Measurements from ENCODE around the gene C1orf167.

C1orf167 gene

GRCh38 chr1:11736746-11737639 is 25.0 kb upstream of the C1orf167 start:
- in situ Hi-C loops (cut with MboI; ENCODE audit: low sequenced_read_pairs): no loop called here

DNA sequence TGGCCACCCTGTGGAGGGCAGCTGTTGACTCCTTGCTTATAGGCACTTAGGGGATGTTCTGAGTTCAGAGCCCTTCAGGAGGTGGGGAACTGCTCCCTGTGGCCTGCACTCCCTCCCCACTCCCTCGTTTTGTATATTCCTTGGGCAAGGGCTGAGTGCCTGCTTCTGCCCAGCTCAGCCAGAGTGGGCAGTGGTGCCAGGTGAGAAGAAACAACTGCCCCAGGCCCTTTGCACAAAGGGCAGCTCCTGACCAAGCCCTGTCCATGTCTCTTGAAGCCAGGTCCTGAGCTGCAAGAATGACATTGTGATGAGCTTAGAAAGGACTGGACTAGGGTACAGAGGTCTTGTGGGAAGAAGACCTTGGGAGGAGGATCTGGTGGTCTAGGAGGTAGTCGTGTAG is 23.9 kb upstream of the C1orf167 start:
- in situ Hi-C loops (cut with MboI; ENCODE audit: low sequenced_read_pairs): no loop called here

DNA sequence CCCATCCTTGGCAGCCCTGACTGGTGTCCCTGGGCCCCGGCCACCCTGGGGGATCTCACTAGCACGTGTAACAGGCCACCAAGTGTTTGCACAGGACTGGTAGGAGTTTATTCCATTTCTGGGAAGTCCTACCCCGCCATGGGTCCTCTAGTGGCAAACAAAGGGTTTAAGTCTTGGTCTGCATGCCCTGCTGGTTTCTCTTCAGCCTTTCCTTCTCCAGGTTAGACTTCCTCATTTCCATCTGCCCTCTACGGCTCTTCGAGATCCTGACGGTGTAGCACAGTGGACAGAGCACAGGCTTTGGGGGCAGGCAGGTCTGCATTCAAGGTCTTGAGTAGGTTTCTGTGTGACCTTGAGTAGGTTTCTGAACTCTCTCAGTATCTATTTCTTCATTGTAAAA is 23.2 kb upstream of the C1orf167 start:
- in situ Hi-C loops (cut with MboI; ENCODE audit: low sequenced_read_pairs): no loop called here

DNA sequence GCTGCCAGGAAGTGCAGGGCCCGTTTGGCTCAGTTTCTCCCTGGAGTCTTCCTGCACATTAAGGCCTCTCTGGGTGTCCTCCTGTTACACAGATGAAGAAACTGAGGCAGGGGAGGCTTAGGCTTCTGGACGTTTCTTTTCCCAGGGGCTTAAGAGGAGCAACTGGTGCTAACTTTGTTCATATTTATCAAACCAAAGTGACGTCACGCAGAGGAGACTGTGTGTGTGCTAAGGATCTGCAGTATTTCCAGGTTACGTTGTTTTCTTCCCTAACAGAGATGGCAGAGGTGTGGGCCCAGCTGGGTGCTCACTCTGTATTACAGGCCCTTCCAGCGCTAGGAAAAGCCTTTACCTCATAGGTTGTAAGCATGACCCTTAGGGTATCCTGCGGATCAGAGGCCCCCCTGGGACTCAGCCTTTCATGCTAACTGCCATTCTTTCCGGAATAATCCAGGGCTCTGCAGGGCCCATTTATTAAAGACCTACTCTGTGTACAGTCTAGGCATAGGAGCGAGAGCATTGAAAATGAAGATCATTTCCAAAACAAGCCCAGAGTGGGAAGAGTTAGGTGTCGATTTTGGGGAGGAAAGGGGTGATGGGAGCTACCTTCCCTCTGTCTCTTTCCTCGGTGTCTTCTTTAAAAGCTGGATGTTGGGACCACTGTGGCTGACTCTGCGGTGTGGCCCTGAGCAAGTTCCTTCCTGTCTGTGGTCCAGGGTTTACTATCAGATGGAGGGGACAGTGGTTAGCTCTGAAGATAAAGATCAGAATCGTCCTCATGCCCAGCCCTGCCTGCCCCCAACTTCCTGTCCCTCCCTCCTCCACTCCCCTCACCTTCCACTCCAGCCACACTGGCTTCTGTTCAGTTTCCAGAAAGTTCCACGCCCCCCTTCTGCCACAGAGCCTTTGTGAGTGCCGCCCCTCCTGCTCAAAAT is 21.5 kb upstream of the C1orf167 start:
- in situ Hi-C loops (cut with MboI; ENCODE audit: low sequenced_read_pairs): no loop called here

DNA sequence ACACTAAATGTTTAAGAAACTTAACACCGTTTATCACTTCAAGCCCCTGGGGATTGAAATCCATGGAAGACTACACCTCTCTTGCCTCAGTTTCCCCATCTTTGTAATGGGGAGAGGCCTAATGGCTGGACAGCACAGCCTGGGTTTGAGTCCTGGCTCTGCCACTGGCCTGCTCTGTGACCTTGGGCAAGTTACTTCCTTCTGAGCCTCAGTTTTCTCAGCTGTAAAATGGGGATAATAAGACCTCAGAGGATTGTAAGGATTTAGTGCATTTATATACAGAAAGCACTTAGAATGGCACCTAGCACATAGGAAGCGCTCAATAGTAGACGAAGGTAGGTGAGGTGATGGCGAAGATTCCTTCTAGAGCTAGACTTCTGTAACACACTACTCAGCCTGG is 20.5 kb upstream of the C1orf167 start:
- in situ Hi-C loops (cut with MboI; ENCODE audit: low sequenced_read_pairs): no loop called here

DNA sequence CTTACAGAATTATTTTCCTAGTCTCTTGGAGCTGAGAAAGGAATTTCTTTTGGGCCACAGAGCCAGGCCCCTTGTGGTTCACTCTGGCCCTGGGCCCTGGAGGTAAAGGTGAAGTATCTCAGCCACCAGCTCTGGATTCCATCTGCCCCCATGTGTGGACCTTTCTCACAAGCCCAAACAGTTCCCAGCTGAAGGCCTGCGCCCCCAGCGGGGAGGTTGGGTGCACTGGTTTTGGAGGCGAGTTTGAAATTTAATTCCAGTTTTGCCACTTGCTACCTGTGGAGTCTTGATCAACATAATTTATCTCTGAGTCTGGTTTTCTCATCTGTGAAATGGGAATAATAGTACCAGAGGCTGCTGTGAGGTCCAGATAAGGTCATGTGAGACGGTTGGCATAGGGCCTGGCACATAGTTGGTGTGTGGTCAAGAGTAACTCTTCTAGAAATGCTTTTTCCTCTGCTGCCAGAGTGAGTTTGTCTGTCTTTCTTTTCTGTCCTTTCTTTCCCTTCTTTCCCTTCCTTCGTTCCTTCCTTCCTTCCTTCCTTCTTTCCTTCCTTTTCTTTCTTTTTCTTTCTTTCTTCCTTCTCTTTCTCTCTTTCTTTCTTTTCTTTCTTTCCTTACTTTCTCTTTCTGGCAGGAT is 20.0 kb upstream of the C1orf167 start:
- in situ Hi-C loops (cut with MboI; ENCODE audit: low sequenced_read_pairs): no loop called here

DNA sequence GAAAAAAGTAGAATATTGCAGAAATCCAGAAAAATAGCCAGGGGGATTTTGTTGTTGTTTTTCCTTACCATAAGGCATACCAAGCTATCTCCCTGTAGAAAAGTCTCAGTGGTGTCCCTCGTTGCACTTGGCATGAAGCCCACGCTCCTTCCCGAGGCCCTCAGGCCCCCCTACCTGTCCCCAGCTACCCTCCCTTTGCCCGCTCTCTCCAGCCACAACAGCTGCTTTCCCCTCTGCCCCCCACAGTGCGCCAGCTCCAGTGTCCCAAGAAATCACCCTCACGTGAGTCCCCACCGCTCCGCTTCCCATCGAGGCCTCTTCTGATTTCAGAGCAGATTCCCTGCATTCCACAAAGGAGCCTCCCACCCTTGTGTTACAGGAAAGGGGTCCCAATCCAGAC is 17.7 kb upstream of the C1orf167 start:
- in situ Hi-C loops (cut with MboI; ENCODE audit: low sequenced_read_pairs): no loop called here

GRCh38 chr1:11746092-11746491 is 15.9 kb upstream of the C1orf167 start:
- in situ Hi-C loops (cut with MboI; ENCODE audit: low sequenced_read_pairs): no loop called here

GRCh38 chr1:11746795-11747487 is 15.1 kb upstream of the C1orf167 start:
- in situ Hi-C loops (cut with MboI; ENCODE audit: low sequenced_read_pairs): no loop called here

GRCh38 chr1:11748294-11749202 is 13.4 kb upstream of the C1orf167 start:
- in situ Hi-C loops (cut with MboI; ENCODE audit: low sequenced_read_pairs): no loop called here

- in situ Hi-C loops (cut with MboI; ENCODE audit: low sequenced_read_pairs): no loop called here
Observed at GRCh38 chr1:11749203-11749689, 12.7 kb upstream of the C1orf167 start.

- in situ Hi-C loops (cut with MboI; ENCODE audit: low sequenced_read_pairs): no loop called here
Observed at GRCh38 chr1:11749996-11750395, 12.0 kb upstream of the C1orf167 start.

DNA sequence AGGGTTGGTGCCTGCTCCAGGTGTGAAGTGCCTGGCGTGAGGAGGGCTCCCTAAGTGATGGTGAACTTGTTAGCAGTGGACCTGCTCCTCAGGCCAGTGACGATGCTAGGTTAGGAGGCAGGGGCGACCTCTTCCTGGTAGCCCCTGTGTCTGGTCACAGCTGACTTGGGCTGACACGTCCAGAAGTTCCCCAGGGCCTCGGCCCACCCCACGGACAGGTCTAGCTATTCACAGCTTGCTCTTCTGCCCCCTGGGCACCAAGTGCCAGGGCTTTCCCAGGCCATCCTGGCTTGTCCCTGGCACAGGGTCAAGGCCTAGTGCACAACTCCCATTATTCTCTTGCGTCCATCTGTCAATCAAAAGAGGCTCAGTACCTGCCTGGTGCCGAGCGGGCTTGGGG is 10.9 kb upstream of the C1orf167 start:
- in situ Hi-C loops (cut with MboI; ENCODE audit: low sequenced_read_pairs): no loop called here

DNA sequence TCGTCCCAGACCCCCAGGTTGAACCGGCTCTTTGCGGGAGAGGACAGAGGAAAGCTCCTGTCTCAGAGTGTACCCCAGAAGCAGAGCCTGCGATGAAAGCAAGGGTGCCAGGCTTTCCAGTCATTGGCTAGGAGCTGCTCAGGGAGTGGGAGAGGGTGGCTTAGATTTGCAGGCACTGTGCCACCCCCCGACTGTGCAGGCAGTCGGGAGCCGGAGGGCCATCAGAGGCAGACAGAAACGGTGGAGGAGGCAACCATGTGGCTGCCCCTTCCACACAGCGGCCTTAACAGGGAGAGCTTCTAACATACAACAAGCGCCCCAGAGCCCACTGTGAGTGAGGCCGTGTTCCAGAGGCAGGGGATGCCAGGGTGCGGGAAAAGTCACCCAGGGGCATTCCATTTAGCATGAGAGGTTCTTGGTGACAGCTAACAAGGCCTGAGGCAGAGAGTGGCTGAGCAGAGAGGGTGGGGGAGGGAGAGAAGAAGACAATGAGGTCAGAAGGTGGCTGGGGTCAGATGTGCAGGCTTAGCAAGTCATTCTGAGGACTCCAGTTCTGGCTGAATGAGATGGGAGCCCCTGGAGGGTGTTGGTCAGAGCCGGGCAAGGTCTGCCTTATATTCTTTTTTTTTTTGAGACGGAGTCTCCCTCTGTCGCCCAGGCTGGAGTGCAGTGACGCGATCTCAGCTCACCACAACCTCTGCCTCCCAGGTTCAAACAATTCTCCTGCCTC is 9.5 kb upstream of the C1orf167 start:
- in situ Hi-C loops (cut with MboI; ENCODE audit: low sequenced_read_pairs): no loop called here

GRCh38 chr1:11753555-11754208 is 8.3 kb upstream of the C1orf167 start:
- in situ Hi-C loops (cut with MboI; ENCODE audit: low sequenced_read_pairs): no loop called here

DNA sequence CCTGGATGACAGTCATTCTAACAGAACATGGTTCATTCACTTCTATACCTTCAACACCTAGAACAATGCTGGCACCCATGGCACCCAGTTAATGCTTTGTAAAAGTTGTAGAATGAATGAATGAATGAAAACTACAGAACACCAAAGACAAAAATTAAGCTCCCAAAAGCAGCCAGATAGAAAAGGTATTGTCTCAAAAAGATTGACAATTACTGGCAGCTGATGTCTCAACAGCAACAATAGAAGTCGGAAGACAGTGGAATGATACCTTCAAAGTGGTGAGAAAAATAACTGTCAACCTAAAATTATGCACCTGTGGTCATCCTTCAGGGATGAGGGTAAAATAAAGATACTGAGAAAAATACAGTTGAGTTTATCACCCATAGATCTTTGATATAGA is 4.9 kb upstream of the C1orf167 start:
- in situ Hi-C loops (cut with MboI; ENCODE audit: low sequenced_read_pairs): no loop called here

DNA sequence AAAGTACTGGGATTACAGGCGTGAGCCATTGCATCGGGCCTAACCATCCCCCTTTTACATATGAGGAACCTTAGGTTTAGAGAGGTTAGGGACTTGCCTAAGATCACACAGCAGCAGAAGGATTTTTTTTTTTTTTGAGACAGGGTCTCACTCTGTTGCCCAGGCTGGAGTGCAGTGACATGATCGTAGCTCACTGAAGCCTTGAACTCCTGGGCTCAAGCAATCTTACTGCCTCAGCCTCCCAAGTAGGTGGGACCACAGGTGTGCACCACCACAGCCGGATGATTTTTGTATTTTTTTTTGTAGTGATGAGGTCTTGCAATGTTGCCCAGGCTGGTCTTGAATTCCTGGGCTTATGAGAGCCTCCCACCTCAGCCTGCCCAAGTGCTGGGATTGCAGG is 2.2 kb upstream of the C1orf167 start:
- in situ Hi-C loops (cut with MboI; ENCODE audit: low sequenced_read_pairs): no loop called here

DNA sequence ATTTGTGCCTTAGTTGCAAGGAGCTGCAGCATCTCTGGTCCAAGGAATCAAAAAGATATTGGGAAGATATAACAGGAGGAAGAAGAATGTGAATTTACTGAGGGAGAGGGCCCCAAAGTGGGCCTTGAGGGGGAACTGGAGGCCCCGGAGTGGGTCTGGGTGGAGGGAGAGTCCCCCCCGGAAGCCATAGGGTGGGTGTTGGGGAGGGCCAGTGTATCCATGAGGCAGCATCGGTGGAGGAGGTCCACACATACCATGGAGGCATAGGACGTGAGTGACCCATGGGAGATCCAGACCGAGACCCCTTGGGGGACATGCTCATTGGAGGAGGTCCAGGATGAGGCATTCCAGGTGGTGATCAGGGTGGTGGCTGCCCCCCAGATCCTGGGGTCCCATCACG is 708 bp upstream of the C1orf167 start:
- in situ Hi-C loops (cut with MboI; ENCODE audit: low sequenced_read_pairs): no loop called here

Data from HL-60/S4 treated with retinoic acid at 250 ng/mL for 4 days and 3 days (cell line).